HS-27A (cell line): ENCODE measurements around the gene SIRT6.
"Not testable (repeated sequence)": the region's sequence is repeated elsewhere in the genome, so short reads cannot be mapped to it uniquely, and the experiment has no call there.

Source experiments
- DNase-seq: peaks from one replicate; pipeline ENCODE4 v3.0.0-alpha.2; 2012; ENCODE audit warnings: low read depth, missing footprints

The SIRT6 gene

GRCh38 chr19:4130744-4131438, 51.5 kb downstream of the SIRT6 start:
- no peak for DNase-seq

GRCh38 chr19:4129050-4129449, 53.3 kb downstream of the SIRT6 start:
- DNase-seq = not testable (repeated sequence)

- DNase-seq = not testable (repeated sequence)
Measured at GRCh38 chr19:4127322-4127721, 55.0 kb downstream of the SIRT6 start.

GRCh38 chr19:4124638-4125037, 57.7 kb downstream of the SIRT6 start:
- no peak for DNase-seq
